HG03558 (cell line): ENCODE measurements around the gene DBF4B.
"Not testable (repeated sequence)": the region's sequence is repeated elsewhere in the genome, so short reads cannot be mapped to it uniquely, and the experiment has no call there.

ENCODE experiments used
- ATAC-seq: cut with Tn5 transposase; IDR thresholded peaks from one replicate; pipeline ENCODE4 v1.9.1; 2021; ENCODE audit warnings: moderate number of reproducible peaks; ENCODE audit not compliant: unreplicated experiment; ENCODE audit errors: extremely low read depth

Gene DBF4B

GRCh38 chr17:44722254-44722653, 13.8 kb downstream of the DBF4B start:
- no peak for ATAC-seq

- ATAC-seq, result not testable (repeated sequence)
Measured at GRCh38 chr17:44726121-44726520, 17.7 kb downstream of the DBF4B start.

- ATAC-seq, result no peak
Measured at GRCh38 chr17:44733753-44734152, 25.3 kb downstream of the DBF4B start.

GRCh38 chr17:44734272-44734671, 25.8 kb downstream of the DBF4B start:
- no peak for ATAC-seq

GRCh38 chr17:44736551-44737240, 28.2 kb downstream of the DBF4B start:
- no peak for ATAC-seq

GRCh38 chr17:44738214-44738906, 29.9 kb downstream of the DBF4B start:
- ATAC-seq, result no peak

- ATAC-seq, result no peak
Measured at GRCh38 chr17:44741316-44741715, 32.9 kb downstream of the DBF4B start.

- ATAC-seq, result no peak
Measured at GRCh38 chr17:44745301-44745700, 36.8 kb downstream of the DBF4B start.

GRCh38 chr17:44745738-44746137, 37.3 kb downstream of the DBF4B start:
- ATAC-seq, result not testable (repeated sequence)

- no peak for ATAC-seq
Measured at GRCh38 chr17:44747566-44747965, 39.1 kb downstream of the DBF4B start.

- no peak for ATAC-seq
Measured at GRCh38 chr17:44749076-44749979, 40.9 kb downstream of the DBF4B start.

GRCh38 chr17:44749980-44750318, 41.5 kb downstream of the DBF4B start:
- no peak for ATAC-seq

GRCh38 chr17:44751331-44751730, 42.9 kb downstream of the DBF4B start:
- ATAC-seq, result no peak

- ATAC-seq, result no peak
Measured at GRCh38 chr17:44751806-44752205, 43.3 kb downstream of the DBF4B start.

GRCh38 chr17:44752953-44753861, 44.7 kb downstream of the DBF4B start:
- ATAC-seq, result no peak

- no peak for ATAC-seq
Measured at GRCh38 chr17:44754276-44754675, 45.8 kb downstream of the DBF4B start.

GRCh38 chr17:44755180-44755579, 46.7 kb downstream of the DBF4B start:
- not testable (repeated sequence) for ATAC-seq

GRCh38 chr17:44757045-44757917, 48.8 kb downstream of the DBF4B start:
- no peak for ATAC-seq

- no peak for ATAC-seq
Measured at GRCh38 chr17:44757918-44758413, 49.5 kb downstream of the DBF4B start.
